ENCODE measurements around the gene BOLA1.
"Not testable (repeated sequence)": the region's sequence is repeated elsewhere in the genome, so short reads cannot be mapped to it uniquely, and the experiment has no call there.

Gene BOLA1

GRCh38 chr1:149887196-149887455 lies 12.2 kb upstream of the BOLA1 start:
- DNase-seq (ENCODE audit: low read depth in 2 of 2), result not testable (repeated sequence)

- peak; percentile 98 for DNase-seq (ENCODE audit: low read depth in 2 of 2)
These were observed 11.7 kb upstream of the BOLA1 start for GRCh38 chr1:149887456-149888246.

DNA sequence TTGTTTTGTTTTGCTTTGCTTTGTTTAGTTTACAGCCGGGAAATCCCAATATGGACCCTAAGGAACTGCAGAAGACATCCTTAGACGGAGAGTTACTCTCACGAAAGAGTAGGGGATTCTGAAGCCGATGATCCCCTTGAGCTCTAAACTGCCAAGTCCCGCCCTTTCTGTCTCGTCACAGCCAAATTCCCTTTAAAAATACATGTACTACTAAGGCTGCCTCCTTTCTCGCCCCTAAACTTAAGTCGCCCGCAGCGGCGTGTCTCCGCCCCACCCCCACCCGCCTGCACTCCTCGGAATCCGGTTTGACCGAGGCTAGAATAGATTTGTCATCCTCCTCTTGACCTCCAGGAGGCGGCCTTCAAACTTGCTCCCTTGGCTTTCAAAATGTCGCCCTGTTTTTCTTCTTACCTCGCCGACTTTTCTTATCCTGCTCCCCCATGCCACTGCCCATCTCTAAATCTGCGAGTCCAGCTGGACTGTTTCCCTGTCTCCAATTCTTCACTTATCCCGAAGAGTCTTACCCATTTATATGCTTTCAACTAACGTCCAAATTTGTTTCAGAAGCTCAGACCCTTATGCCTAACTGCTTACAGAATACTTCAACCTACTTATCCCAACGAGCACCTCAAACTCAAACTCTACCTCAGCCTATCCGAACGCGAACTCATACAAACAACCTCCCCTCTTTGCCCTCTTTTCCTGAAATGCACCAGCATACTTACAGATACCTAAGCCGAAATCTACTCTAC lies 10.9 kb upstream of the BOLA1 start:
- DNase-seq (ENCODE audit: low read depth in 2 of 2), result peak; percentile 78 to 79

- no peak for DNase-seq (ENCODE audit: low read depth in 2 of 2)
These were observed 10.4 kb upstream of the BOLA1 start for GRCh38 chr1:149888999-149889289.

- DNase-seq (ENCODE audit: low read depth in 2 of 2), result no peak
These were observed 2.8 kb upstream of the BOLA1 start for GRCh38 chr1:149896575-149896974.

DNA sequence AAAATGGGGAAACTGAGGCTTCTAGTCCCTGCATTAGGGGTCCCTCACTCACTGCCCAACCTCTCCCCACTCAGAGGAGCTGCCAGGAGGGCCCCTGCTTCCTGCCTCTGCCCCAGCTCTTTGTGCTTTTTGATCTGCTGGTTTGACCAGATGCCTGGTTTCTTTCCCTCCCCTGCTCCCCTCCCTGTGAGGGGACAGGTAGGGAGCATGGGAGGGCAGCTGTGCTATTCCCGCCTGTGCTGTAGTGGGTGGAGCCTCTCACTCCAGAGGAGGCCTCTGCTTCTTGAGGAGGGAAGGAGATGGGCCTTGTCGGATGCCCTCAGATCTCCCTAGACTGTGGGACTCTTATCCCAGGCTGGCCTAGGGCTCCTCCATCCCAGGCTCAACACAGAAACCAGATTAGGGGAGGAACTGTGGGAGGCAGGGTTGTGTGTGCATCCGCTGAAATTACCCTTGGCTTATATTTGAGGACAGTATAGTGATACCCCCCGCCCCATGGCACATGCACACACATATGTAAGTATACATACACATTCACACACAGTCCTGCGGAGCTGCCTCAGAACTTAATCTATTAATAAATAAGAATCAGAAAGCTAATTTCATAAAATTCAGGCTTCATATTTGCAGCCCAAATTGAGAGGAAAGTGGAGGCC lies 4.6 kb downstream of the BOLA1 start:
- DNase-seq (ENCODE audit: low read depth in 2 of 2), result no peak

GRCh38 chr1:149906570-149907075 lies 7.3 kb downstream of the BOLA1 start:
- DNase-seq (ENCODE audit: low read depth in 2 of 2), result no peak

DNA sequence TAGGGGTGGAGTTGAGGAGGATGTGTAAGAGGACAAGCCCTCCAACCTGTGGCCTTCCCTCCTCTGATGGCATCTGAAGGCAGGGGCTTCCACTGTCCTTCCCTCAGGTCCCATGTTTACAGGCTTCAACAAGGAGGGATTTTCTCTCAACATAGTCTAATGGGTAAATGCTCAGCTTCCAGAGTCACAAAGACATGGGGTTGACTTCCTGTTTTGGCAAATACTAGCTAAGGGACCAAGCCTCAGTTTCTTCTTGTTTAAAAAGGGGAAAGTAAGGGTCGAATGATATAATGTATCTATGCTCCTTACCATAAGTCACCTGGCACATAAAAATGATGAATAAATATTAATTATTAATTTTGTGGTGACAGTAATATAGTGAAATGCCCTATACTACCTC lies 15.2 kb downstream of the BOLA1 start:
- DNase-seq (ENCODE audit: low read depth in 2 of 2), result no peak

GRCh38 chr1:149915429-149916192 lies 16.2 kb downstream of the BOLA1 start:
- DNase-seq (ENCODE audit: low read depth in 2 of 2), result no peak

DNA sequence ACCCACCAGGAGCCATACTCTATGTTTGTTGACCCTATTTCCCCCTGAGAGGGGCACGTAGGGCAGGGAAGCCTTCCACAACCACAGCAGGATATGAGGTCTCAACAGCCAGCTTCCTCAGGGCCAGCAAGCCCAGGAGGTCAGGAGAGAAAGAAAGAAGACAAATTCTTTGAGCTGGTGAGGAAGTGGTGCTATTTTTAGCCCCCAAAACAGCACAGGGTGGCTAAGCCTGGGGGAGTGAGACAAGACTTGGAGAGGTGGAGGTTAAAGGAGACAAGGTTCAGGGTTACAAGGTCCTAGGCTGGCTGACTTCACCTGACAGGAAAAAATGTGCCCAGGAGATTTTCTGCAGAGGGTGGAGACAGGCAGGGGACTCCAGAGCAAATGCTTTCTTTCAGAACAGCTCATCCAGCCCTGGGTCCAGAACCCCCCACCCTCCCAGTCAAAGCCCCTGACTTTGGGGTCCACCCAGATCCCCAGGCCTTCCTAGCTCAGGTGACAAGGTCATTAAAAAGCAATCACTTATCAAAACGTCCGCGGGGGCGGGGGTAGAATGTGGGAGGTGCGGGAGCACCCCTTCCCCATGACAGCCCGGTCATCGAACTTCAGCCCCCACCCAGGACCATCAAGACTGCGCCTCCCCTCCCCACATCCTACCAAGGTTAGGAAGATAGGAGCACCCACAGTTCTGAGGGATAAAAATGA lies 17.0 kb downstream of the BOLA1 start:
- no peak for DNase-seq (ENCODE audit: low read depth in 2 of 2)

DNA sequence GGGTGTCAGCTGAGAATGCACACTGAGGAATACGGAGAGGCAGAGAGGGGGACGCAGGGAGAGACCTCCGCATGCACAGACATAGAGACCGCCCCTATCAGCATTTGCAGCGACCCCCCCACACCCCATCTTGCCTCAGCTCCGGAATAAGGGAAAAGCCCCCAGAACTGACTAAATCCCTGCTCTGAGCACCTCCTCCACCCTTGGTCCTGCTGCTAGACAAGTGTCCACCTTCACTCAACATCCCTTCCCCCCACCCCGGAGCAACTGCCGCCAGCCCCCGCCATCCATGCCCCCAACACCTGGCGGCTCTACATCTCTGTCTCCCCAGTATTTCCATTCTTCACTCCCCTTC lies 17.5 kb downstream of the BOLA1 start:
- DNase-seq (ENCODE audit: low read depth in 2 of 2), result no peak

DNA sequence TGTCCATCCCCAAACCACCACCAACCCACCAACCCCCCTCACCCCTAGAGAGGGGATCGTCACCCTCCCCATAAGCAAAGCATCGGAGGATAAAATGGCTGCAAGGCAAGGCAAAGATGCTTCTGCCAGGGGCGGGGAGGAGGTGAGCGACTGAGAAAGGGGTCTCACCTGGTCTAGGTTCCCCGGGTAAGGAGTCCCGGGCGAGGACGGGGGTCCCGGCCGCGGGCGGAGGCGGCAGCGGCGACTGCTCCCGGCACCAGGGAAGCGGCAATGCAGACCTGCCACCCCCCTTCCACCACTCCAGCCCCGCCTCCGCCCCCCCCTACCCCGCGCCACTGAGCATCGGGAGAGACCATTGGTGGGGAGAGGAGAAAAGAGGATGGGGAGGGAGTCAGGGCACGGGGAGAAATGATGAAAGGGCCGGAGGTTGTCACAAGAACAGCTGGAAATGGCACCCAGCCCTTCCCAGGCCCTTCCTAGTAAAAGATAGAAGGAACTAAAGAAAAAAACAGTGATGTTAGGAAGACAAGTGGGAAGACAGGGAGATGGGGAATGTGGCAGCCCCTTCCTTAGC lies 18.3 kb downstream of the BOLA1 start, which contains the start of gene SV2A:
Gene SV2A (minus strand): TSS at position 274 of the 574 bp plus-strand sequence. CDS start 4,004 bp downstream, outside the sequence.
- peak in 1 of 2 experiments; percentile 39 for DNase-seq (ENCODE audit: low read depth in 2 of 2)

DNA sequence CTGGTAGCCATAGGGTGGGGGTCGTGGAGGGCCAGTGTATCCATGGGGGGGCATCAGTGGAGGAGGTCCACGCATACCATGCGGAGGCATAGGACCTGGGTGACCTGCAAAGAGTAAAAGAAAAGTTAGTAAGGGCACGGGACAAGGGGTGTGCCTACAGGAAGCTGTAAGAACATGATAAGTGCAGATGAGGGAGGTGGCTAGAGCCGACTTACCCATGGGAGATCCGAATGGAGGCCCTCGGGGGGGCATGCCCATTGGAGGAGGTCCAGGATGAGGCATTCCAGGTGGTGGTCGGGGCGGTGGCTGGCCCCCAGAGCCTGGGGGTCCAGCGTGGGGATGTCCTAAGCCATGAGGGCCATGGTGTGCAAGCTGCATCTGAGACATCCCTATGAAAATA lies 24.3 kb downstream of the BOLA1 start:
- DNase-seq (ENCODE audit: low read depth in 2 of 2), result no peak

- DNase-seq (ENCODE audit: low read depth in 2 of 2), result no peak
These were observed 26.0 kb downstream of the BOLA1 start for GRCh38 chr1:149925345-149925744.

DNA sequence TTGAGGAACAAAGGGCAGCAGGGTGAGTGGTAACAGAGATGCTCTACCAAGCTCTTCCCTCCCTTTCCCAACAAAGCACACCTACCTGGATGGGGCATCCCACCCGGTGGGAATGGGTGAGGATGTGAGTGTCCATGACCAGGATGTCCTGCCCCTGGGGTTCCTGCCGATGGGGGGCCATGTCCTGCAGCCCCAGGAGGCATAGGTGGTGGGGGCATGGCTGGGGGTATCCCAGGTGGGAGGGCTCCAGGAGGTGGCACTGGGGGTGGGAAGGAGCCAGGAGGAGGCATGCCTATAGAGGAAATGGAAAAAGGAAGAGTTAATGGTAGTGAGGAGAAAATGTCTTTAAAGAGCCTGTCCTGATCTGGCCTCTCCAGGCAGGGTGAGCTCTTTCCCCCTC lies 26.4 kb downstream of the BOLA1 start:
- no peak for DNase-seq (ENCODE audit: low read depth in 2 of 2)

DNA sequence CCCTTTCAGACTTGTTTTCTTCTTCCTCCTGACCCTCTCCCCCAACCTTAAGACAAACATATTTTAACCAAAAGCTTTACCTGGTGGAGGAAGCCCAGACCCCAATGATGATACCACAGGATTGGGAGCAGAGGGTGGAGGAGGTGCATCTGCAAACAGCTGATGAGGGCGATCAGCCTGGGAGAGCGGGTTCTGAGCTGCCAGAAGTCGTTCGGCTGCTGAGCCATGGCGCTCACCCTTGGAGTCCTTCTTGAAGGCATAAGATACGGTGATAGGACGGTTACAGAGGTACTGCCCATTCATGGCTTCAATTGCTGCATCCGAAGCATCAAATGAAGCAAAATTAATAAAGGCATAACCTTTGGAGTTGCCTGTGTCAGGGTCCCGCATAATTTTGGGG lies 26.9 kb downstream of the BOLA1 start:
- no peak for DNase-seq (ENCODE audit: low read depth in 2 of 2)

DNA sequence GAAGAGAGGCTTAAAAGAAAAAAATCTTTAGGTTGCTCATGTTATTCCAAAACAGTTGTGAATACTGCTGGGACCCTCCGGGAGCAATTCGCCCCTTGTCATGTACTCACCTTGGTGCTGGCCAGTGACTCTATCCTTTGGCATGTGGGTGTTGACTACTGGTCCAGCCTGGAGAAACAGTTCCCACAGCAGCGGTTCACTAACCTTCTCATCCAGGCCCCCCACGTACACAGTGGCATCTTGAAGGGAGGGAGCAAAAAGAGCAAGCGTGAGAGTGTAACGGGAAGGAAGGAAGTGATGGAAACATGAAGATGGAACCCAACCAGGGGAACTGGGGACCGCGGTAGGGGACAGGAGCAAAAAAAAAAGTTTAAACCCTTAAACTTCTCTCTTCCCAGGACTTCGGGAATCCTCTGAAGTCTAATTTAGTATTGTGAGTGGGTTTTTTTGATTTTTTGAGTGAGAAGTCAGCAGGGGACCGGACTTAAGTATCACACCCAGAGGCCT lies 27.7 kb downstream of the BOLA1 start:
- no peak for DNase-seq (ENCODE audit: low read depth in 2 of 2)

GRCh38 chr1:149927563-149928400 lies 28.4 kb downstream of the BOLA1 start, which contains the start of gene SF3B4:
Gene SF3B4, minus strand, starts transcription at chr1:149927803. Its CDS starts 44 bp downstream, at chr1:149927759.
- peak; percentile 75 to 76 for DNase-seq (ENCODE audit: low read depth in 2 of 2)

GRCh38 chr1:149928401-149928724 lies 29.0 kb downstream of the BOLA1 start:
- no peak for DNase-seq (ENCODE audit: low read depth in 2 of 2)

DNA sequence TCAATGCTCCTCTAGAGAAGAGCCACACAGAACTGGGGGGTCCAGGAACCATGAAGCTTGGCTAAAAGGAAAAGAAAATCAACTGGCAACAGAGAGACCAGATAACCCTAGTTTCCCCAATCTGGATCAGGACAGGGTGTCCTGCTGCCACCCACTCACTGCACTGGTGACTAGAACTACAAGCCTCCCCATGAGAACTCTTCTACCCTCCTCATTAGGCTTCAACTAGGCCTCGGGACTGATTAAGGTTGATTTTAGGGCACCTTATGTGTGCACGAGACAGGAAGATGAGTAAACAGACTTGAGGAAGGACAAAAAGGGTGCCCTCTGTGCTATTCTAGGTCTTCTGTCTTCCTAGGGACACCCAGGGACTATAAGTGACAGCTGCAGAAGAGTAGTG lies 30.5 kb downstream of the BOLA1 start:
- no peak for DNase-seq (ENCODE audit: low read depth in 2 of 2)

Measured in fibroblast of skin of left quadriceps (primary cell).